Activated CD4-positive, alpha-beta memory T cell treated with anti-CD3 and anti-CD28 coated beads for 36 hours (primary cell): ENCODE data around the gene CAMK1D. TPM values are rescaled to one million over a fixed set of nuclear protein-coding genes. Genes with fewer than 3 reads are reported as not detected.

Experiments
- CTCF ChIA-PET: fragments of 350-600 bp; sonication (Branson Sonifier 250); formaldehyde crosslinking; loops from one replicate; lab custom pipeline; 2021; ENCODE audit warnings: antibody characterized with exemption, inconsistent platforms; lab: Charles Lee
- POLR2A ChIA-PET: fragments of 350-600 bp; sonication (Branson Sonifier 250); formaldehyde crosslinking; loops from one replicate; lab custom pipeline; 2021; ENCODE audit warnings: antibody characterized with exemption; lab: Charles Lee
- DNase-seq: peaks from one replicate; pipeline ENCODE4 v3.0.0-alpha.2; 2020
- H3K27ac Mint-ChIP-seq: one replicate; pipeline ENCODE4 v1.8.0; 2021; ENCODE audit warnings: mixed read lengths
- H3K27me3 Mint-ChIP-seq: one replicate; pipeline ENCODE4 v1.8.0; 2021; ENCODE audit warnings: mixed read lengths
- H3K36me3 Mint-ChIP-seq: one replicate; pipeline ENCODE4 v1.8.0; 2021; ENCODE audit warnings: mixed read lengths
- H3K4me1 Mint-ChIP-seq: one replicate; pipeline ENCODE4 v1.8.0; 2021; ENCODE audit warnings: low read depth, mixed read lengths
- H3K4me3 Mint-ChIP-seq: one replicate; pipeline ENCODE4 v1.8.0; 2021; ENCODE audit warnings: mild to moderate bottlenecking, mixed read lengths
- H3K9me3 Mint-ChIP-seq: one replicate; pipeline ENCODE4 v1.8.0; 2021; ENCODE audit warnings: mixed read lengths
- intact Hi-C: fragments of 100-400 bp; cut with micrococcal nuclease; formaldehyde crosslinking; loops from one replicate; pipeline ENCODE4 v1.15.1; 2023
- total RNA-seq, 2 experiments: library from RNA; stranded (reverse); gene quantifications; one replicate each; pipeline ENCODE4 v1.2.3, GENCODE V29; 2021

The CAMK1D gene
- total RNA-seq, 2 experiments from 2014 or later: 17.7 to 17.9 TPM

GRCh38 chr10:12408472-12408871, 59.1 kb downstream of the CAMK1D start:
- peaks cover 7% of the 10 kb centered on the region for H3K36me3 Mint-ChIP-seq
- ChIA-PET POLR2A (no interaction called here), CTCF (no interaction called here)
- intact Hi-C loops: no loop called here
- H3K4me1 Mint-ChIP-seq: peaks cover 38% of the 10 kb centered on the region
- H3K4me3 Mint-ChIP-seq: no peak overlapping the region
- H3K9me3 Mint-ChIP-seq: peaks cover 3% of the 10 kb centered on the region
- DNase-seq: no peak
- no peak overlapping the region for H3K27ac Mint-ChIP-seq
- H3K27me3 Mint-ChIP-seq: no peaks in the 10 kb centered on the region

- DNase-seq: no peak
- CTCF ChIA-PET: no interaction called here
- POLR2A ChIA-PET: no interaction called here
- Mint-ChIP-seq H3K36me3 (peaks cover 7% of the 10 kb centered on the region), H3K4me3 (no peak overlapping the region), H3K27ac (no peak overlapping the region), H3K4me1 (peaks cover 39% of the 10 kb centered on the region), H3K27me3 (no peaks in the 10 kb centered on the region), H3K9me3 (peaks cover 3% of the 10 kb centered on the region)
- intact Hi-C loops: no loop called here
Observed at GRCh38 chr10:12409161-12409560, 59.8 kb downstream of the CAMK1D start.

DNA sequence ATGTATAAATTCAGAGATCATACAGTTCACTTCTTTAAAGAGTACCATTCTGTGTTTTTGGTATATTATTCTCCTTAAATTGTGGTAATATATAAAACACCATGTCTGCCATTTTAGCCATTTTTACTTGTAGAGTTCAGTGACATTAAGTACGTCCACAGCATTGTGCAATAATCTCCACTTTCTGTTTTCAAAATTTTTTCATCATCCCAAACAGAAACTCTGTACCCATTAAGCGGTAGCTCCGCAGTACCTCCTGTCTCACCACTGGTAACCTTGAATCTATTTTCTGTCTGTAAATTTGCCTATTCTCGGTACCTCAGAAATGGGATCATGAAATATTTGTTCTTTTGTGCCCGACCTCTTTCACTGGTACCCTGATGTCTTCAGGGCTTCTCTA, 60.3 kb downstream of the CAMK1D start:
- H3K4me3 Mint-ChIP-seq: no peak overlapping the region
- H3K27me3 Mint-ChIP-seq: no peaks in the 10 kb centered on the region
- peaks cover 3% of the 10 kb centered on the region for H3K9me3 Mint-ChIP-seq
- peaks cover 7% of the 10 kb centered on the region for H3K36me3 Mint-ChIP-seq
- POLR2A ChIA-PET: no interaction called here
- no peak overlapping the region for H3K27ac Mint-ChIP-seq
- intact Hi-C loops: no loop called here
- no peak for DNase-seq
- peaks cover 38% of the 10 kb centered on the region for H3K4me1 Mint-ChIP-seq
- CTCF ChIA-PET: no interaction called here

GRCh38 chr10:12412666-12413368, 63.5 kb downstream of the CAMK1D start:
- ChIA-PET CTCF (interaction anchor here (1.0 kb wide), 1 partner anchor 47 kb away, joined by 3 read pairs; no protein-coding TSS in a partner anchor), POLR2A (no interaction called here)
- H3K27ac Mint-ChIP-seq: peak overlapping the region; percentile 2
- H3K9me3 Mint-ChIP-seq: peaks cover 3% of the 10 kb centered on the region
- peaks cover 27% of the 10 kb centered on the region for H3K4me1 Mint-ChIP-seq
- intact Hi-C loops: no loop called here
- H3K36me3 Mint-ChIP-seq: peaks cover 7% of the 10 kb centered on the region
- no peaks in the 10 kb centered on the region for H3K27me3 Mint-ChIP-seq
- H3K4me3 Mint-ChIP-seq: no peak overlapping the region
- DNase-seq: peak; percentile 58

DNA sequence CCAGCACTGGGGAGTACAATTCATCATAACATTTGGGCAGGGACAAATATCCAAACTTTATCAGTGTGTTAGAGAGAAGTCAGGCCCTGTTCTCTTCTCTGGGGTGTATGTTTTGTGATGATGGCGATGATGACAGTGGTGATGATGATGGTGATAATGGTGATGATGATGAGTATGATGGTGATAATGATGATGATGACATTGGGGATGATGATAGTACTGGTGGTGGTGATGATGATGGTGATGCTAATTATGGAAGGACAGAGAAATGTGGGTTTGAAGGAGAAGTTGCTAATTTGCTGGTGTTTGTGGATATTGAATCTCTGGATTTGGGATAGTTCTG, 64.0 kb downstream of the CAMK1D start:
- Mint-ChIP-seq H3K4me1 (peaks cover 29% of the 10 kb centered on the region), H3K4me3 (no peak overlapping the region), H3K27me3 (no peaks in the 10 kb centered on the region), H3K27ac (peak overlapping the region; percentile 2), H3K36me3 (peaks cover 7% of the 10 kb centered on the region), H3K9me3 (peaks cover 3% of the 10 kb centered on the region)
- intact Hi-C loops: no loop called here
- CTCF ChIA-PET: interaction anchor here (1.0 kb wide), 1 partner anchor 47 kb away, joined by 3 read pairs; no protein-coding TSS in a partner anchor
- POLR2A ChIA-PET: no interaction called here
- DNase-seq: no peak

GRCh38 chr10:12414278-12414989, 65.1 kb downstream of the CAMK1D start:
- peaks cover 5% of the 10 kb centered on the region for H3K36me3 Mint-ChIP-seq
- intact Hi-C loops: no loop called here
- peaks cover 36% of the 10 kb centered on the region for H3K4me1 Mint-ChIP-seq
- H3K27ac Mint-ChIP-seq: no peak overlapping the region
- ChIA-PET POLR2A (interaction anchor here (0.7 kb wide), 1 partner anchor 242 kb away, joined by 3 read pairs; no protein-coding TSS in a partner anchor), CTCF (interaction anchor here (1.4 kb wide), 1 partner anchor 50 kb away, joined by 3 read pairs; no protein-coding TSS in a partner anchor)
- H3K27me3 Mint-ChIP-seq: no peaks in the 10 kb centered on the region
- H3K9me3 Mint-ChIP-seq: peaks cover 3% of the 10 kb centered on the region
- H3K4me3 Mint-ChIP-seq: no peak overlapping the region
- DNase-seq: no peak

GRCh38 chr10:12416344-12417050, 67.2 kb downstream of the CAMK1D start:
- ChIA-PET POLR2A (no interaction called here), CTCF (no interaction called here)
- Mint-ChIP-seq H3K36me3 (peaks cover 2% of the 10 kb centered on the region), H3K27ac (no peak overlapping the region), H3K9me3 (peaks cover 3% of the 10 kb centered on the region), H3K4me1 (peaks cover 44% of the 10 kb centered on the region), H3K27me3 (no peaks in the 10 kb centered on the region), H3K4me3 (no peak overlapping the region)
- no peak for DNase-seq
- intact Hi-C loops: no loop called here

- Mint-ChIP-seq H3K27me3 (no peaks in the 10 kb centered on the region), H3K9me3 (peaks cover 3% of the 10 kb centered on the region), H3K36me3 (peaks cover 2% of the 10 kb centered on the region), H3K4me3 (no peak overlapping the region), H3K4me1 (peaks cover 47% of the 10 kb centered on the region), H3K27ac (no peak overlapping the region)
- ChIA-PET POLR2A (no interaction called here), CTCF (no interaction called here)
- intact Hi-C loops: no loop called here
- DNase-seq: no peak
Observed at GRCh38 chr10:12417331-12417730, 68.0 kb downstream of the CAMK1D start.

GRCh38 chr10:12418000-12418399, 68.7 kb downstream of the CAMK1D start:
- DNase-seq: no peak
- CTCF ChIA-PET: interaction anchor here (1.5 to 1.7 kb wide), 2 partner anchors 68 to 153 kb away, joined by 3 to 4 read pairs; no protein-coding TSS in a partner anchor
- intact Hi-C loops: loop anchor here (2.0 kb wide), 1 partner anchor 69 kb away; the partner anchor contains the start of gene CAMK1D
- peaks cover 42% of the 10 kb centered on the region for H3K4me1 Mint-ChIP-seq
- H3K27me3 Mint-ChIP-seq: no peaks in the 10 kb centered on the region
- POLR2A ChIA-PET: interaction anchor here (2.1 kb wide), 1 partner anchor 36 kb away, joined by 6 read pairs; no protein-coding TSS in a partner anchor
- H3K36me3 Mint-ChIP-seq: peaks cover 2% of the 10 kb centered on the region
- H3K9me3 Mint-ChIP-seq: peaks cover 3% of the 10 kb centered on the region
- H3K4me3 Mint-ChIP-seq: no peak overlapping the region
- no peak overlapping the region for H3K27ac Mint-ChIP-seq

- no peaks in the 10 kb centered on the region for H3K9me3 Mint-ChIP-seq
- peaks cover 37% of the 10 kb centered on the region for H3K4me1 Mint-ChIP-seq
- H3K27ac Mint-ChIP-seq: peak overlapping the region; percentile 67
- peak overlapping the region; percentile 20 for H3K4me3 Mint-ChIP-seq
- no peaks in the 10 kb centered on the region for H3K27me3 Mint-ChIP-seq
- DNase-seq: no peak
- ChIA-PET CTCF (interaction anchor here (1.5 to 1.9 kb wide), 4 partner anchors 69 to 293 kb away, joined by 3 to 5 read pairs (median 4); no protein-coding TSS in a partner anchor), POLR2A (interaction anchor here (1.0 to 2.1 kb wide), 3 partner anchors 14 to 38 kb away, joined by 3 to 6 read pairs (median 5); no protein-coding TSS in a partner anchor)
- H3K36me3 Mint-ChIP-seq: no peaks in the 10 kb centered on the region
- intact Hi-C loops: loop anchor here (1.0 to 2.0 kb wide), 4 partner anchors 13 to 70 kb away; partner anchors contain the start of gene CAMK1D
Observed at GRCh38 chr10:12418725-12419261, 69.4 kb downstream of the CAMK1D start.

DNA sequence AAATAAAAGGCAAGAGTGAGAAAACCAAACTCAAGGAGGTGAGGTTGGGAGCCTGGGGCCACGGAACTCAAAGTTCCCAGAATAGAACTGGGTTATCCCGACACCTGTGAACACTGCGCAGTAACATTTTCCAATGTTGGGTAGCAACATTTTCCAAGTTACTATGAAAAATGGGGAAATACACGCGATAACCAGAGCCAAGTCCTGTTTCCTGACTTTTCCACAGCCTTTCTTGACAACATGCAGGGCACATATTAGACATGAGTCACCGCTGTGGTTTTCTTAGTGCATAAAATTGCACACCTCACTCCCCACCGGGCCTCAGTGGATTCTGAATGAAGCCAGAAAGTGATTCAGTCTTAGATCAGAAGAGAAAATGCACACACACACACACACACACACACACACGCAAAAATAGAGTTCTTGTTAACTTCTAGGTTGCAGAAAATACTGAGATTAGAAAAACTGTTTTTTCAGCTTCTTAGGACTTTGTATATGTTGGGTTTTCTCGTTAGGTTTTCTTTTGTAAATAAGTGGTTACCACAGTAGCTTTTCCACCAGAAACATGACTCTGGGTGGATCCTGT, 70.0 kb downstream of the CAMK1D start:
- Mint-ChIP-seq H3K27me3 (no peaks in the 10 kb centered on the region), H3K4me3 (peak overlapping the region; percentile 20), H3K27ac (peak overlapping the region; percentile 67), H3K9me3 (no peaks in the 10 kb centered on the region), H3K36me3 (peaks cover 3% of the 10 kb centered on the region), H3K4me1 (peaks cover 34% of the 10 kb centered on the region)
- ChIA-PET CTCF (interaction anchor here (0.6 to 1.9 kb wide), 5 partner anchors 14 to 292 kb away, joined by 3 to 5 read pairs (median 4); no protein-coding TSS in a partner anchor), POLR2A (interaction anchor here (0.5 to 2.1 kb wide), 7 partner anchors 15 to 285 kb away, joined by 3 to 9 read pairs (median 5); no protein-coding TSS in a partner anchor)
- intact Hi-C loops: loop anchor here (1.0 to 2.0 kb wide), 4 partner anchors 14 to 71 kb away; partner anchors contain the start of gene CAMK1D
- DNase-seq: peak; percentile 89
